Gastroesophageal sphincter (tissue), 3 donors: Measurements from ENCODE around the gene MYO7A.

Source experiments
- EP300 ChIP-seq: sonication (generic); formaldehyde crosslinking; IDR thresholded peaks from one replicate; pipeline ENCODE4 v1.6.1; 2017; ENCODE audit warnings: antibody characterized with exemption, mild to moderate bottlenecking
- POLR2A ChIP-seq, 2 donors: fragments of 450-650 bp; IDR thresholded peaks; one replicate each; pipeline ENCODE4 v1.6.1; 2017; ENCODE audit warnings: antibody characterized with exemption in 2 of 2, mild to moderate bottlenecking in 2 of 2, moderate library complexity in 1 of 2
- POLR2AphosphoS5 ChIP-seq: sonication (generic); formaldehyde crosslinking; IDR thresholded peaks from one replicate; pipeline ENCODE4 v1.6.1; 2017; ENCODE audit warnings: antibody characterized with exemption
- TF ChIP-seq, protein P1 (sequence below), 4 experiments: fragments of 200-600 bp in 2 of 4; fragments of 450-650 bp in 2 of 4; sonication (generic) in 1 of 4; IDR thresholded peaks; one replicate each; pipeline ENCODE4 v1.5.1; 2017 to 2019; ENCODE audit warnings: antibody characterized with exemption in 4 of 4, mild to moderate bottlenecking in 2 of 4, moderate library complexity in 2 of 4

DNA sequence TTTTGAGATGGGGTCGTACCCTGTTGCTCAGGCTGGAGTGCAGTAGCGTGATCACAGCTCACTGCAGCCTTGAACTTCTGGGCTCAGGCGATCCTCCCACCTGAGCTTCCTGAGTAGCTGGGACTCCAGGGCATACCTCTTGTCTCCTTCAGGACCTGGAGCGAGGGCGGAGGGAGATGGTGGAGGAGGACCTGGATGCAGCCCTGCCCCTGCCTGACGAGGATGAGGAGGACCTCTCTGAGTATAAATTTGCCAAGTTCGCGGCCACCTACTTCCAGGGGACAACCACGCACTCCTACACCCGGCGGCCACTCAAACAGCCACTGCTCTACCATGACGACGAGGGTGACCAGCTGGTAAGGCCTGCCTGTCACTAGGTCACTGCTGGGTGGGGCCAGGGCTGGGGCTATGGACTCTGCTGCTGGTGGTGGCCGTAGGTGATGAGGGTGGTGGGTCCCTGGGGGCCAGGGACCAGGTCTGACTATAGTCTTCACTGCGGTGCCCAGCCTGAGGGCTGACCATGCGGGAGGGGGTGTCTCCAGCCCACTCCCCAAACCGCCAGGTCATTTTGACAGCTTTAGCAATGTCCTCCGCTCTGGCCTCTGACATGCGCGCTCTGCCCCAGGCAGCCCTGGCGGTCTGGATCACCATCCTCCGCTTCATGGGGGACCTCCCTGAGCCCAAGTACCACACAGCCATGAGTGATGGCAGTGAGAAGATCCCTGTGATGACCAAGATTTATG, 53.9 kb downstream of the MYO7A start:
- TF ChIP-seq, protein P1, sequence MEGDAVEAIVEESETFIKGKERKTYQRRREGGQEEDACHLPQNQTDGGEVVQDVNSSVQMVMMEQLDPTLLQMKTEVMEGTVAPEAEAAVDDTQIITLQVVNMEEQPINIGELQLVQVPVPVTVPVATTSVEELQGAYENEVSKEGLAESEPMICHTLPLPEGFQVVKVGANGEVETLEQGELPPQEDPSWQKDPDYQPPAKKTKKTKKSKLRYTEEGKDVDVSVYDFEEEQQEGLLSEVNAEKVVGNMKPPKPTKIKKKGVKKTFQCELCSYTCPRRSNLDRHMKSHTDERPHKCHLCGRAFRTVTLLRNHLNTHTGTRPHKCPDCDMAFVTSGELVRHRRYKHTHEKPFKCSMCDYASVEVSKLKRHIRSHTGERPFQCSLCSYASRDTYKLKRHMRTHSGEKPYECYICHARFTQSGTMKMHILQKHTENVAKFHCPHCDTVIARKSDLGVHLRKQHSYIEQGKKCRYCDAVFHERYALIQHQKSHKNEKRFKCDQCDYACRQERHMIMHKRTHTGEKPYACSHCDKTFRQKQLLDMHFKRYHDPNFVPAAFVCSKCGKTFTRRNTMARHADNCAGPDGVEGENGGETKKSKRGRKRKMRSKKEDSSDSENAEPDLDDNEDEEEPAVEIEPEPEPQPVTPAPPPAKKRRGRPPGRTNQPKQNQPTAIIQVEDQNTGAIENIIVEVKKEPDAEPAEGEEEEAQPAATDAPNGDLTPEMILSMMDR (IDR thresholded peaks at IDR 0.05), result no peak
- no peak for TF ChIP-seq EP300
- TF ChIP-seq POLR2A (IDR thresholded peaks at IDR 0.05), result no peak
- no peak for TF ChIP-seq POLR2AphosphoS5
